HG03460 (cell line): ENCODE measurements around the gene CCDC61.

ENCODE experiments used
- ATAC-seq: cut with Tn5 transposase; IDR thresholded peaks from one replicate; pipeline ENCODE4 v1.9.1; 2021; ENCODE audit not compliant: unreplicated experiment

The CCDC61 gene

GRCh38 chr19:46015687-46016425 lies 20.6 kb downstream of the CCDC61 start:
- no peak for ATAC-seq

GRCh38 chr19:46016426-46017094 lies 21.3 kb downstream of the CCDC61 start:
- no peak for ATAC-seq

- no peak for ATAC-seq
These were observed 21.8 kb downstream of the CCDC61 start for GRCh38 chr19:46017095-46017429.

- ATAC-seq = no peak
These were observed 22.8 kb downstream of the CCDC61 start for GRCh38 chr19:46017874-46018675.

GRCh38 chr19:46018729-46019251 lies 23.5 kb downstream of the CCDC61 start:
- ATAC-seq = no peak

- ATAC-seq = no peak
These were observed 24.0 kb downstream of the CCDC61 start for GRCh38 chr19:46019270-46019669.

- no peak for ATAC-seq
These were observed 25.5 kb downstream of the CCDC61 start for GRCh38 chr19:46020819-46021125.

GRCh38 chr19:46021531-46022041 lies 26.3 kb downstream of the CCDC61 start:
- ATAC-seq = no peak

- ATAC-seq = no peak
These were observed 26.8 kb downstream of the CCDC61 start for GRCh38 chr19:46022061-46022430.

- ATAC-seq = no peak
These were observed 27.4 kb downstream of the CCDC61 start, which contains the start of gene PGLYRP1 for GRCh38 chr19:46022431-46023310. Gene PGLYRP1 (minus strand): TSS chr19:46023053. CDS start chr19:46023021, 32 bp downstream.

GRCh38 chr19:46023311-46023779 lies 28.1 kb downstream of the CCDC61 start:
- no peak for ATAC-seq

GRCh38 chr19:46025835-46026234 lies 30.6 kb downstream of the CCDC61 start:
- no peak for ATAC-seq

GRCh38 chr19:46030812-46031550 lies 35.7 kb downstream of the CCDC61 start:
- ATAC-seq = no peak

GRCh38 chr19:46031781-46032596 lies 36.7 kb downstream of the CCDC61 start:
- no peak for ATAC-seq

- ATAC-seq = no peak
These were observed 37.3 kb downstream of the CCDC61 start for GRCh38 chr19:46032597-46033025.

- no peak for ATAC-seq
These were observed 38.1 kb downstream of the CCDC61 start for GRCh38 chr19:46033401-46033800.

GRCh38 chr19:46035546-46035945 lies 40.3 kb downstream of the CCDC61 start:
- ATAC-seq = no peak

- no peak for ATAC-seq
These were observed 40.9 kb downstream of the CCDC61 start for GRCh38 chr19:46035986-46036743.
